Stimulated activated naive B cell treated with anti-CD40 and anti-IgM and Interleukin-4, amounts not matched to agents 10 μg/mL and 1 μg/mL and 100 μg/mL, for 72 hours (primary cell): ENCODE measurements around the gene GPC6.

Source experiments
- ATAC-seq, 2 donors: fragments of 150-1000 bp; cut with Tn5 transposase; replicated peaks; 2 replicates each; pipeline ENCODE4 v1.10.0; 2021; ENCODE audit warnings: moderate library complexity in 1 of 2
- DNase-seq: peaks from one replicate; pipeline ENCODE4 v3.0.0; 2021
- H3K27ac Mint-ChIP-seq: one replicate; pipeline ENCODE4 v1.8.0; 2022; ENCODE audit warnings: mild to moderate bottlenecking, mixed read lengths
- H3K27me3 Mint-ChIP-seq, 2 donors: one replicate each; pipeline ENCODE4 v1.8.0; 2022; ENCODE audit warnings: mixed read lengths in 2 of 2
- H3K36me3 Mint-ChIP-seq, 2 donors: one replicate each; pipeline ENCODE4 v1.8.0; 2022; ENCODE audit warnings: mixed read lengths in 2 of 2, mild to moderate bottlenecking in 1 of 2
- H3K4me1 Mint-ChIP-seq, 2 donors: one replicate each; pipeline ENCODE4 v1.8.0; 2022; ENCODE audit warnings: mixed read lengths in 2 of 2, mild to moderate bottlenecking in 1 of 2
- H3K4me3 Mint-ChIP-seq, 2 donors: one replicate each; pipeline ENCODE4 v1.8.0; 2022; ENCODE audit warnings: mild to moderate bottlenecking in 2 of 2, mixed read lengths in 2 of 2, moderate library complexity in 1 of 2
- H3K9me3 Mint-ChIP-seq, 2 donors: one replicate each; pipeline ENCODE4 v1.8.0; 2022; ENCODE audit warnings: mixed read lengths in 2 of 2, mild to moderate bottlenecking in 1 of 2

Gene GPC6

DNA sequence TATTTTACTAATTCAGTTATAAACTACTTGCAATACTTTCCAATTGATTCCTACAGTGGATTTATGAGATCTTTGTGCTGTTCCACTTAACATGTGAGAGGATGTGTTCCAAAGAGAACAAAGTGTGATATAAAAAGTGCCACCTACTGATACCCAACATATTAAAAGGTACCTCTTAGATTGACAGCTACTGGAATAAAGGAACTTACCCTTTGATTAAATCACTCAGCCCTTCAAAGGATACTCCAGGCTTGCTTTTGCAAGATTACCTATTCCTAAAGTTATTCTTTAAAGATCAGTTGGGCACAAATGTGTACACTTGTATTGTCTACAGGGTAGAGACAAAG is 1187.0 kb downstream of the GPC6 start:
- Mint-ChIP-seq H3K4me1 (peaks cover 3 to 5% of the 10 kb centered on the region in 2 donors), H3K27ac (no peak overlapping the region), H3K4me3 (no peak overlapping the region), H3K36me3 (peaks cover 0 to 2% of the 10 kb centered on the region in 2 donors), H3K9me3 (peaks cover 0 to 9% of the 10 kb centered on the region in 2 donors), H3K27me3 (peaks cover 11 to 15% of the 10 kb centered on the region in 2 donors)
- no peak for ATAC-seq
- no peak for DNase-seq

DNA sequence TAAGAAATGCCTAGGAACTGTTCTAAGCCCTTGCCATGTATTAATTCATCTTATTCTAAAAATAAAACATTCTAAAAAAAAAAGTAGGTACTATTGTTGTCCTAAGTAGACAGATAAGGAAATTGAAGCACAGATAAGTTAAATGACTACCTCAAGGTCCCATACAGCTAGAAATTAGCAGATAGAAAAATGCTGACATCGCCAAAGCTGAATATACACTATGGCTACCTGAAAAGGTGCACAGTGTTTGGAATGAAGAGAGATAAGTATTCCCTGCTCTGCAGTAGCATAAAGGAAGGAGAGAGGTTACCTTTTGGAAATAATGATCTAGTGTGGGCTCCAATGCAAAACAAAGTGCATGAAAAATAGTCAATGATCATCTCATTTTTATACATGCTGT is 1187.5 kb downstream of the GPC6 start:
- H3K36me3 Mint-ChIP-seq = peaks cover 0 to 2% of the 10 kb centered on the region in 2 donors
- no peak overlapping the region for H3K27ac Mint-ChIP-seq
- H3K27me3 Mint-ChIP-seq = peaks cover 6 to 10% of the 10 kb centered on the region in 2 donors
- H3K4me3 Mint-ChIP-seq = no peak overlapping the region
- DNase-seq (no peak), ATAC-seq (no peak)
- peaks cover 0 to 7% of the 10 kb centered on the region in 2 donors for H3K9me3 Mint-ChIP-seq
- H3K4me1 Mint-ChIP-seq = peaks cover 8 to 9% of the 10 kb centered on the region in 2 donors

DNA sequence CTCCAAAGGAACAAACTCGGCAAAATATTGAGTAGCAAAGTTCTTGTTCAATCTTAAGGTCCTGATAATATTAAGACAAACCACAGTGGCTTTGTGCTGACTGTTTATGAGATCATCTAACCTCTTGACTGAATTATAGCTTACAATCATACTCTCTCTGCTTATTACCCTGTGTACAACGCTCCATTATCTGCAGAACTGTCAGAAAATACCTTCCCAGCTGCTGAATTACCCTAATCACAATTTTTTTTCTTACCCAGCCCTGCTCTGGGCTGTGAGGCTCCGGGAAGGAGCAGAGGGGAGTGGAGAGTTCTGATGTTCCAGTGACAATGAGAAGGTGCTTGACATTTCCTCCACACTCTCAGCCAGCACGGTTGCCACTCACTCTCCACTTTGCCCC is 1188.1 kb downstream of the GPC6 start:
- Mint-ChIP-seq H3K27ac (no peak overlapping the region), H3K36me3 (peaks cover 0 to 2% of the 10 kb centered on the region in 2 donors), H3K4me1 (peaks cover 11 to 15% of the 10 kb centered on the region in 2 donors), H3K4me3 (no peak overlapping the region), H3K9me3 (peaks cover 0 to 9% of the 10 kb centered on the region in 2 donors), H3K27me3 (peaks cover 5 to 10% of the 10 kb centered on the region in 2 donors)
- no peak for DNase-seq
- no peak for ATAC-seq

DNA sequence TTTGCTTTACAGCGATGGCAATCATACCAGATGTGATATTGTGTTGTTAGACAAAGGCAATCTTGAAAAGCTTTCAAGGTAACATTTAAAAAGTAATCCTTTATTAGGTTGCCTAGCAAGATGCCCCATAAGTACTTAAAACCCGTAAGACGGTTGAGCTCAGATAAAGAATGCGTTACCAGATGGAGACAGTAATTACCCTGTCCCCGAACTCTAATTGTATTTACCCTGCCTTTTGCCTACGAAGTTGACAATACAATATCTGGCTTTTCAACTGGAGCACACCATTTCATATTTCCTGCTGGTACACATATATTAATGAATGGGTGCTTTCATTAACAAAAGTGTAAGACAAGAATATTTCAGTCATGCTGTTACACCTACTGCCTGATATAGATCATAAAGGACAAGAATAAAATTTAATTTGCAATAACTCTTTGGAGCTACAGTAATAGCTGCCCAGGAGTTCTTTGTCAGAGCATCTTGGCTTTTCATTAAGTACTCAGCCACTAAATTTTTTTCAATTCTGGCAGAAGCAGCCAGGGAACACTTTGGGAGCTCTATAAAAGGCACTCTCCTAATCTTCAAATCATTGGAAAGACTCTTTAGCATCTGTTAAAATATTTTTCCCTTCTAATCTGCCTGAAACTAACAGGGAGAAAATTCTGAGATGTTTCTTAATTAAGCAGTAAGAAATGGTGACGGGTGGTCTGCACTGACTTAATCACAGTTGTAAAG is 1189.1 kb downstream of the GPC6 start:
- Mint-ChIP-seq H3K9me3 (peaks cover 5 to 10% of the 10 kb centered on the region in 2 donors), H3K27me3 (peaks cover 5 to 14% of the 10 kb centered on the region in 2 donors), H3K4me3 (no peak overlapping the region), H3K4me1 (peaks cover 15 to 24% of the 10 kb centered on the region in 2 donors), H3K27ac (no peak overlapping the region), H3K36me3 (peaks cover 2 to 5% of the 10 kb centered on the region in 2 donors)
- DNase-seq (no peak), ATAC-seq (no peak)

DNA sequence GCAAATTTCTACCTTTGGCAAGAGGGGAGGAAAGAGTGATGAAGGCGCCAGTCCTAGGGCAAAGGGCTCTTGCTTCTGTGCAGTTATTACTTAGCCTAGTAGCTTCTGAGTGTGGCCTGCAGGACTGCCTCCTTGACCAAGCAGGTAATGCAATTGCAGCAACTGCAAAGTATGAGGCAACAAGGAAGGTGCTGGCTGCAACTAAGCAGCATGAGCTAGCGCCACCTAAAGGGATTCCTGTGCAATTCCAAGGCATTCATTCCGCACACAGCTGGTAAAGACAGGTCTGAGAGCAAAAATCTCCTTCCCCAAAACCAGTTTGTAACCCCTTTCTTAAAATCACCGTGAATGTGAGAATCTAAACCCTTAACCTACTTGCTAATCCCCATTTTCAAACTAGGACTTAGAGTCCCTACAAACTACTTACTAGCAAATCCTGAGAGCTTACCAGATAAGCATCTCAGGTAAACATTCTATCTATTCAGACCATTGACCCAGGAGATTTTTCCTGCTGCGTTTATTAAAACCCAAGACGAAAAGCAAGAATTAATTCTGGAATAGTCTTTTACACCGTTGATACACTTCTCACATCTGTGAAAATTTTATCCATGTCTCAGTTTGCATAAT is 1190.0 kb downstream of the GPC6 start:
- Mint-ChIP-seq H3K27ac (no peak overlapping the region), H3K4me3 (no peak overlapping the region), H3K9me3 (peaks cover 5 to 10% of the 10 kb centered on the region in 2 donors), H3K27me3 (peaks cover 4 to 12% of the 10 kb centered on the region in 2 donors), H3K4me1 (peaks cover 15 to 24% of the 10 kb centered on the region in 2 donors), H3K36me3 (peaks cover 2 to 5% of the 10 kb centered on the region in 2 donors)
- DNase-seq (no peak), ATAC-seq (no peak)

DNA sequence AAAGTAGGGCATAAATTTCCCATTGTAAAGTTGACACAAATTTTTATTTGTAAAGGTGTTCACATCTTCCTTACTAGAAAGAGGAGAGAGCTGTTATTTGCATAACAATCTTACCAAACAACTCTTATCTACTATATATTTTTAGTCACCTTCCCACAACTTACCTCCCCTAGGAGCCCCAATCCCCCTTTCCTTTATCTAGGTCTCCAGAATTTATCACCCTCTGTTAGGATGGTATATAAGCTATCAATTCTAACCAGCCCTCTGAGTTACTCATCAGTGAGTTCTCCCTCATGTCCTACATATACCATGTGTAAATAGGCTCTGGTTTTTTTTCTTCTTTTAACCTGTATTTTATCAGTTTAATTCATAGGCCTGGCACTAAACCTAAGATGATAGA is 1190.7 kb downstream of the GPC6 start:
- Mint-ChIP-seq H3K27ac (no peak overlapping the region), H3K9me3 (peaks cover 5 to 12% of the 10 kb centered on the region in 2 donors), H3K27me3 (peaks cover 0 to 9% of the 10 kb centered on the region in 2 donors), H3K36me3 (peaks cover 2 to 5% of the 10 kb centered on the region in 2 donors), H3K4me1 (peaks cover 15 to 24% of the 10 kb centered on the region in 2 donors), H3K4me3 (no peak overlapping the region)
- DNase-seq (no peak), ATAC-seq (no peak)

DNA sequence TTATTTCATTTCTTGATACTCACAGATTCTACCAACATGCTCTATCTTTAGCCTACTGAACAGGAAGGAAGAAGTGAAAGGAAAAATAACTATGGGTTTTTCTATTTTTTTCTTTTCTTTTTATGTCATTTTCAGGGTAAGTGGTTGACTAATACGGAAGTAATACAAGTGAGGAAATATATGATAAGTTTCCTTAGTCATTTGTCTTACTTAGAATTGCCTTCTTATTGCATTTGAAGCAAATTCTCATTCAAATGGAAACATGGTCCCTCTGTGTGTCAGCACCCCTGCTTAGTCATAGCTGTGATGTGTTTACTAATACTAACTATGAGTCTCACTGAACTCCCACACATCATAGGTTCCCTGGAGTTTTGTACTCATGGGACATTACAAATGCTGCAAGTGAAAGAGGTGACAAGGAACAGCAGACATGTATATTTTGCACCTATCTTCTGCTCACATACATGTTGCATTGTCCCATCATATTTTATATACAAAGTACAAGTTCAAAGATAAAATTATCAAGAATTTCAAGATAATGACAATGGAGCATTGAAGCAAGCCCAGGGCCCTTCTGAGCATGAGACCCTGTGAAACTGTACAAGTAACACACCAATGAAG is 1192.8 kb downstream of the GPC6 start:
- Mint-ChIP-seq H3K4me3 (peak overlapping the region; percentile 22 to 42), H3K36me3 (peaks cover 2 to 5% of the 10 kb centered on the region in 2 donors), H3K4me1 (peaks cover 15 to 24% of the 10 kb centered on the region in 2 donors), H3K9me3 (peaks cover 5 to 12% of the 10 kb centered on the region in 2 donors), H3K27me3 (peaks cover 0 to 4% of the 10 kb centered on the region in 2 donors), H3K27ac (peak overlapping the region; percentile 60)
- ATAC-seq (peak; percentile 91 to 95), DNase-seq (peak; percentile 26)

DNA sequence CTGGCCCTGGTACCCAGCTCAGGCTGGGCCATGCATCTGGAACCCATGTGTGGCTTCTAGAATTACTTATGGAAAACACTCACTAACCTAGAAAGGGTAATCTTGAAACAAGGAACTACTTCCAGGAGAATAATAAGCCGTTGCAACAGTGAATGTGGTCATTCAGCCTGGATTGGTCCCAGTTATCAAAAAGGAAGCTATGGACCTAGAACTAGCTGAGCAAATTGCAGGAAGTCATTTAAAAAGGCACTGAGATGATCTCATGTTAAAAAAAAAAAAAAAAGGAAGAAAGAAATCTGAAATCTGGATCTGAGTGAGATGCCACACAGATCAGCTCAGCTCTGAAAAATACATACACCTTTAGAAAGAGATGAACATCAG is 1193.3 kb downstream of the GPC6 start:
- no peak overlapping the region for H3K27ac Mint-ChIP-seq
- peaks cover 15 to 24% of the 10 kb centered on the region in 2 donors for H3K4me1 Mint-ChIP-seq
- peak; percentile 24 to 42 for ATAC-seq
- peaks cover 5 to 12% of the 10 kb centered on the region in 2 donors for H3K9me3 Mint-ChIP-seq
- H3K27me3 Mint-ChIP-seq = peaks cover 1 to 8% of the 10 kb centered on the region in 2 donors
- H3K4me3 Mint-ChIP-seq = no peak overlapping the region
- no peak for DNase-seq
- peaks cover 2 to 5% of the 10 kb centered on the region in 2 donors for H3K36me3 Mint-ChIP-seq

DNA sequence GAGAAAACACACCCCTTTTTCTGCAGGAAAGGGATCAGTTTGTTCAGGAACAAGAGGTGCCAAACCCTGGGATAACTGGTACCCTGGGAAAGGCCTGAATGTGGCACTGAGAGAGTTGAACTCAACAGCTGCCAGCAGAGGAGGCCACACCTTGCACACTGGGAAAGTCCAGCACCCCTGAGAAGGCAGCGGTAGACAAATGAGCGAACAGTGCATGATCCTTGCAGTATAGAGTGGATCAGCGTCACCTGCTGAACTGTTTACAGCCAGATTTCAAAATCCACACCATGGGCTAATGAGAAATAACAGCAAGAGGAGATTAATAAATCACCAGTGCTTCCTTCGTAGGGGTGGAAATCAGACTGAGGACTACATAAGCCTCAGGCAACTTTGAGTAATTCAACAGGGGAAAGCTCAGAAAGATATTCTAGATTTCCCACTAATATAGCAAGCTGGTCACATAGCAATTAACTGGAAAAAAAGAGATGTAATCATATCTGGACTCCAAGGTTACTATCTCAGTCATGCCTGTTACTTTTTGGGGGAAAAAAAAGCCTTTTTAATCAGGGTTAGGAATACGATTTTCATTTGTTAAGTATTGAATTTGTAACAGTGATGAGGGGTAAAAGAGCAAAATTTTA is 1200.8 kb downstream of the GPC6 start:
- DNase-seq (no peak), ATAC-seq (no peak)
- peaks cover 3 to 6% of the 10 kb centered on the region in 2 donors for H3K4me1 Mint-ChIP-seq
- H3K4me3 Mint-ChIP-seq = no peak overlapping the region
- no peak overlapping the region for H3K27ac Mint-ChIP-seq
- no peaks in the 10 kb centered on the region for H3K36me3 Mint-ChIP-seq
- H3K27me3 Mint-ChIP-seq = peaks cover 8 to 9% of the 10 kb centered on the region in 2 donors
- H3K9me3 Mint-ChIP-seq = no peaks in the 10 kb centered on the region

DNA sequence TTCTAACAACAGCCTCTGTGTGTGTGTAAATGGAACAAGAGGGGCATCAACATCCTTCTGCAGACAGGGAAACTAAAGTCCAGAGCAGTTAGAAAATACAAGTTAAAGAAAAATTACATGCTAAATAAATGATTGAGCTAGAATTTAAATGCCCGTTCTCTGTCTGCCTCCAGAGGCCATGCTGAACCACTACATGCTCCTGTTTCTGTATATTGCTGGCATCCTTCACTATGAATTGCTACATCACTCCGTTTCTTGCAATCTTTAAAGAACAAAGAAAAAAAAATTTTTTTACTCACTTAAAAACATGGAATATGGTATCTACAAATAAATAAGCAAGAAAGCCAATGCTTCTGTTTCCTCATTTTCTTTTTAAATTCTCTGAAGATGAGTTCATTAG is 1205.0 kb downstream of the GPC6 start:
- H3K36me3 Mint-ChIP-seq = no peaks in the 10 kb centered on the region
- H3K27ac Mint-ChIP-seq = no peak overlapping the region
- H3K27me3 Mint-ChIP-seq = no peaks in the 10 kb centered on the region
- H3K4me1 Mint-ChIP-seq = peaks cover 13 to 22% of the 10 kb centered on the region in 2 donors
- DNase-seq = no peak
- no peaks in the 10 kb centered on the region for H3K9me3 Mint-ChIP-seq
- H3K4me3 Mint-ChIP-seq = no peak overlapping the region
- no peak for ATAC-seq

DNA sequence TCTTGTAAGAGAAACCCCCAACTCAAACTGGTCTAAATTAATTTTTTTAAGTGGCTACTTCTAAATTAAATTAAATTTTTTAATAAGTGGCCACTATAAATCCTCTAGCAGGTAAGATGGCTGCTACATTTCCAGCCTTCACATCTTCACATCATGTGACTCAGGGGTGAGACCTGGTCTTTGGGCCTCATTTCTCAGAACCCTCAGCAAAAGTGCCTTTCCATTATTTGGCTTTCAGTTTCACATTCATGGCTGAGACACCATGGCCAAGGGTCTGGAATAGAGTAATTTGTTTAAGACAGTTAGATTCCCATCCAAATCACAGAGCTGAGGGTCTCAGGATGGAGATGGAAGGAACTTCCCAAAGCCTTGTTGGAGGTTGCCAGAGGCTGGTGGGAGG is 1205.4 kb downstream of the GPC6 start:
- Mint-ChIP-seq H3K4me1 (peaks cover 13 to 22% of the 10 kb centered on the region in 2 donors), H3K9me3 (no peaks in the 10 kb centered on the region), H3K36me3 (no peaks in the 10 kb centered on the region), H3K27ac (no peak overlapping the region), H3K4me3 (no peak overlapping the region), H3K27me3 (no peaks in the 10 kb centered on the region)
- ATAC-seq (no peak), DNase-seq (no peak)

DNA sequence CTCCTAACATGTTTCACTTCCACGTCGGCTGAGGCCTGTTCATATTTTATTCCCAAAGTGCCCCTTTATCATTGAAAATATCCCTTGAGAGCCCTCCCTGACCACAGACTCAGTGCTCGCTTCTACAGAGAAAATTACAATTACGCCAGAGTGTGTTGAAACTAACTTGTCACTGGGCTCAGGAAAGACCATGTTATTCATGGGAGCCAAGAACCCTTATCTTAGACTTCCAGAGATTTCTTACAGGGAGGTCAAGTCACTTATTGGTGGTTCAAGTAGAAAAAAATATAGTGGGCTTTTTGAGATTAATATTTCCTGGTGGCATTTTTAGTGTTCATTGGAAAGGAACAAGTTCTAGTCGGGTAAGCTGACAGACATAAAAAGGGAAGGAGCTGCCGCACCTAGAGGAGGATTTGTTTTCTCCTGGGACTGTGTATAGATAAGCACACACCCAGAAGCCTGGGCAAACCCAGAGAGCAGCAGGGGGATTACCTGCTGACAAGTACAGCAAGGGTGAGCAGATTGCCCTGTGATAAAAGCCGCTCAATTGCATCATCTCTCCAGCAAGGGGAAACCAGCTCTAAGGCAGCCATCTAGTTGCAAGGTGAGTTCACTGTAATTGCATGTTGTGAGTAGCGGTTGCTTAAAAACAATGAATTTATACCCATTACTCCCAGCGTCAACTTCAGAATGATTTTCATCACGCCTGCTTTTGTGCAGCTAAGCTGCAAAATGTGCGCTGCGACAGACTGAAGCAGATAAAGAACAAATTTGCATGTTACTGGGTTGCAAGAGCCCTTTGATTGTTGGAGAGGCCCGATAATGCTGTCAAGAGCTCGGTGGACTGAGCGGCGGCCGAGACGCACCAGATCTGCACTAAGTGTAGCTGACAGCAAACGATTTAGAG is 1206.7 kb downstream of the GPC6 start:
- H3K27ac Mint-ChIP-seq = peak overlapping the region; percentile 42
- H3K4me3 Mint-ChIP-seq = peak overlapping the region in 1 of 2 donors; percentile 11
- peaks cover 13 to 22% of the 10 kb centered on the region in 2 donors for H3K4me1 Mint-ChIP-seq
- no peaks in the 10 kb centered on the region for H3K9me3 Mint-ChIP-seq
- no peaks in the 10 kb centered on the region for H3K27me3 Mint-ChIP-seq
- ATAC-seq (peak; percentile 98 to 99), DNase-seq (peak; percentile 49)
- no peaks in the 10 kb centered on the region for H3K36me3 Mint-ChIP-seq

DNA sequence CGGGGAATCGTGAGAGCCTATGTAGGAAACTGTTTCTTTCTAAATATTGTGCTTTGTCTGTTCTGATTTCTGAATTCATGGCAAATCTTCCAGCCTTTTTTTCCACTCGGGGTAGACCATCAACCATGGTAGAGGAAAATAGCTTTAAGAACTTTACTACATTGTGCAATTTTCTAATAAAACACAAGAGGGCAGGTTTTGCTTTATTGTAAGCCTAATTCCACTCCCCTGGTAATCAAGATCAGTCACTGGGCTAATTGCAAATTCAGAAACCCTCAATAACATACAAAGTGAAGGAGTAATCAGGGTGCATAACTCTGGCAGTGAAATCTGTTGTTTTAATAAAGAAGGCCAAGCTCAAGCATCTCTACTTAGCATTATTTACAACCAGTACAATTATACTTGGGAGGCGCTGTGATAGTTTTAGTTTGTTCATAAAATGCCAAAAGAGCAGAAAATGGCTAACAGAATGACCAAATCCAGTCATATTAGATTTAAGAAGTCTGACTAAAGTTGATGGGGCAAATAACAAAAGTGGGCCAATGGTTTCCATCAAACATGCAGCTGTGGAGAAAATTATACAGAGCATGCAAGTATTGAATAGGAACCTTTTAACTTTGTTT is 1209.1 kb downstream of the GPC6 start:
- Mint-ChIP-seq H3K4me1 (peaks cover 13 to 22% of the 10 kb centered on the region in 2 donors), H3K9me3 (no peaks in the 10 kb centered on the region), H3K27me3 (peaks cover 0 to under 1% of the 10 kb centered on the region in 2 donors), H3K27ac (no peak overlapping the region), H3K36me3 (no peaks in the 10 kb centered on the region), H3K4me3 (no peak overlapping the region)
- peak; percentile 24 to 36 for ATAC-seq
- DNase-seq = no peak
